K562 (cell line): ENCODE measurements around the gene RGL2. TPM values are rescaled to one million over a fixed set of nuclear protein-coding genes. Genes with fewer than 3 reads are reported as not detected.

Experiments
- ATAC-seq: fragments of 200-7000 bp; cut with Tn5 transposase; 3 replicates; pipeline ENCODE4 v1.9.1; 2020; ENCODE audit warnings: moderate library complexity
- BruUV-seq: library from RNA; stranded (reverse); fragments of 400-500 nt; replicated peaks from 2 replicates; lab custom pipeline; 2021; lab: Mats Ljungman, UMichigan
- CTCF ChIA-PET: fragments of 300-600 bp; formaldehyde crosslinking; extraction: SDS; loops from one replicate; lab custom pipeline; 2021; ENCODE audit warnings: low intra/inter-chr PET ratio; lab: Yijun Ruan, JAX
- POLR2A ChIA-PET: fragments of 300-600, 350-650 bp; sonication (Branson Sonifier 250); formaldehyde crosslinking; extraction: SDS; loops from one replicate; lab custom pipeline; 2021; ENCODE audit warnings: antibody characterized with exemption, inconsistent platforms; lab: Yijun Ruan, JAX
- DNase-seq, 4 experiments: peaks; one replicate each; pipeline versions ENCODE4 v3.0.0 to v3.0.0-alpha.2; 2011 to 2018; ENCODE audit warnings: low spot score in 3 of 4, mixed read lengths in 3 of 4; ENCODE audit errors: extremely low read depth in 1 of 4
- FAIRE-seq: peaks from 2 replicates; lab custom pipeline; 2011; peaks lifted over from hg19 to GRCh38; lab: Jason Lieb, UNC
- H2AFZ ChIP-seq: 2 replicates; pipeline ENCODE4 v1.6.0; 2011; ENCODE audit warnings: low read depth, low read length, control low read depth, inconsistent platforms
- H3K27ac ChIP-seq: fragments of 200-600 bp; 3 replicates; pipeline ENCODE4 v1.8.0; 2011; ENCODE audit warnings: low read depth, mild to moderate bottlenecking, control low read depth, inconsistent platforms, low read length, moderate library complexity, mixed read lengths; ENCODE audit errors: extremely low read depth
- H3K27me3 ChIP-seq, 2 experiments: fragments of 300-600 bp in 1 of 2; 2 replicates in 1 of 2; 3 replicates in 1 of 2; pipeline versions ENCODE4 v1.6.0 to v1.8.0; 2011; ENCODE audit warnings: inconsistent platforms in 2 of 2, low read length in 2 of 2, mild to moderate bottlenecking in 1 of 2, mixed read lengths in 1 of 2, moderate library complexity in 1 of 2; ENCODE audit not compliant: control insufficient read depth in 2 of 2, insufficient read depth in 2 of 2
- H3K36me3 ChIP-seq: fragments of 300-600 bp; 3 replicates; pipeline ENCODE4 v1.8.0; 2011; ENCODE audit warnings: mild to moderate bottlenecking, low read length, inconsistent platforms; ENCODE audit not compliant: control insufficient read depth, insufficient read depth
- H3K4me1 ChIP-seq, 2 experiments: fragments of 200-600 bp in 1 of 2; replicated peaks in 1 of 2; 2 replicates in 1 of 2; 3 replicates in 1 of 2; pipeline versions ENCODE4 v1.5.1 to v1.8.0; 2011; ENCODE audit warnings: inconsistent platforms in 2 of 2, low read length in 2 of 2, mild to moderate bottlenecking in 1 of 2, mixed read lengths in 1 of 2, moderate library complexity in 1 of 2; ENCODE audit not compliant: control insufficient read depth in 2 of 2, insufficient read depth in 2 of 2
- H3K4me2 ChIP-seq: 2 replicates; pipeline ENCODE4 v1.6.1; 2011; ENCODE audit warnings: low read length, control low read depth, inconsistent platforms, mixed read lengths; ENCODE audit not compliant: insufficient read depth
- H3K4me3 ChIP-seq: fragments of 200-600 bp; sonication (generic), shearing (Covaris generic); 2 replicates; pipeline ENCODE4 v1.5.1; 2016; ENCODE audit warnings: control low read depth, inconsistent platforms
- H3K79me2 ChIP-seq: fragments of 200-600 bp; 3 replicates; pipeline ENCODE4 v1.8.0; 2011; ENCODE audit warnings: low read length, inconsistent platforms; ENCODE audit not compliant: control insufficient read depth, insufficient read depth
- H3K9ac ChIP-seq, 2 experiments: 2 replicates each; pipeline versions ENCODE4 v1.6.0 to v1.6.1; 2011; ENCODE audit warnings: low read depth in 2 of 2, low read length in 2 of 2, control low read depth in 1 of 2, inconsistent platforms in 1 of 2, mild to moderate bottlenecking in 1 of 2, mixed read lengths in 1 of 2; ENCODE audit not compliant: insufficient read depth in 1 of 2
- H3K9me1 ChIP-seq: one replicate; pipeline ENCODE4 v1.6.0; 2011; ENCODE audit warnings: inconsistent platforms, mild to moderate bottlenecking, low read length, moderate library complexity; ENCODE audit not compliant: control insufficient read depth, insufficient read depth
- H3K9me3 ChIP-seq: replicated peaks from 2 replicates; pipeline ENCODE4 v1.5.1; 2011; ENCODE audit warnings: low read depth, low read length, inconsistent platforms; ENCODE audit not compliant: control insufficient read depth, insufficient read depth
- H4K20me1 ChIP-seq: replicated peaks from 2 replicates; pipeline ENCODE4 v1.6.1; 2011; ENCODE audit warnings: low read length, inconsistent platforms, mixed read lengths; ENCODE audit not compliant: control insufficient read depth, insufficient read depth
- BCOR ChIP-seq: fragments of 450-650 bp; IDR thresholded peaks from 2 replicates; pipeline ENCODE4 v1.6.1; 2016
- BRCA1 ChIP-seq, 2 experiments: fragments of 450-650 bp in 1 of 2; sonication (generic) in 1 of 2; formaldehyde crosslinking in 1 of 2; IDR thresholded peaks; 2 replicates each; pipeline versions ENCODE4 v1.5.0 to v1.6.1; 2017 to 2020; ENCODE audit warnings: mild to moderate bottlenecking in 1 of 2, missing genetic modification reagents in 1 of 2
- GABPB2 ChIP-seq: fragments of 250-450 bp; sonication (Bioruptor Pico); conservative IDR thresholded peaks from 2 replicates; pipeline ENCODE4 v1.5.1; 2021; ENCODE audit warnings: mild to moderate bottlenecking
- SP1 ChIP-seq: sonication (generic); formaldehyde crosslinking; IDR thresholded peaks from 2 replicates; pipeline ENCODE4 v1.8.1; 2022; ENCODE audit warnings: mild to moderate bottlenecking, missing genetic modification reagents
- ZBTB7A ChIP-seq: IDR thresholded peaks from 2 replicates; pipeline ENCODE4 v1.6.1; 2011; ENCODE audit warnings: low read depth, mild to moderate bottlenecking, low read length, moderate library complexity, borderline replicate concordance; ENCODE audit not compliant: control insufficient read depth
- ZFX ChIP-seq: sonication (generic); formaldehyde crosslinking; IDR thresholded peaks from 2 replicates; pipeline ENCODE4 v1.8.0; 2022; ENCODE audit warnings: mild to moderate bottlenecking, missing genetic modification reagents, moderate library complexity
- ZNF780A ChIP-seq: fragments of 250-450 bp; sonication (Bioruptor Pico); IDR thresholded peaks from 2 replicates; pipeline ENCODE4 v1.5.0; 2021; ENCODE audit warnings: mild to moderate bottlenecking
- WGBS: fragments of 100-300 bp; shearing (Covaris generic); methylation state at CpG from one replicate; pipeline ENCODE4 v1.1.6; 2016; ENCODE audit warnings: low coverage, mixed read lengths; ENCODE audit not compliant: insufficient coverage; ENCODE audit errors: missing lambda C conversion rate; 5-methylcytosine and 5-hydroxymethylcytosine counted together
- in situ Hi-C: fragments of 300-500 bp; cut with MboI; formaldehyde crosslinking; loops from 4 replicates; pipeline ENCODE4 v1.15.0; 2018; ENCODE audit warnings: inconsistent platforms, mixed read lengths
- intact Hi-C: fragments of 100-400 bp; cut with micrococcal nuclease; formaldehyde crosslinking; loops from 2 replicates; pipeline ENCODE4 v1.14.2; 2022
- polyA plus RNA-seq, 8 experiments: library from polyadenylated mRNA; depleted of rRNA in 4 of 8; stranded (reverse) in 5 of 8; unstranded in 3 of 8; fragments of >200 nt; fragmentation: Nextera tagmentation in 2 of 8; fragmentation: Illumina TruSeq in 1 of 8; extraction: Ambion mirVana in 2 of 8; extraction: Trizol in 1 of 8; gene quantifications; 2 replicates each; pipeline versions ENCODE4 v1.2.1 to v1.2.3, GENCODE V29; 2011 to 2014; ENCODE audit warnings: inconsistent platforms in 1 of 8, missing spikeins in 1 of 8
- total RNA-seq, 7 experiments: library from RNA; depleted of rRNA in 6 of 7; stranded (reverse); fragments of >200 nt in 6 of 7; fragmentation: Illumina TruSeq in 2 of 7; extraction: Trizol in 2 of 7; gene quantifications; 2 replicates each; pipeline versions ENCODE4 v1.2.1 to v1.2.3, GENCODE V29; 2011 to 2021; ENCODE audit warnings: low replicate concordance in 1 of 7
- TF ChIP-seq, protein P1 (sequence below): fragments of 450-650 bp; IDR thresholded peaks from 2 replicates; pipeline ENCODE4 v1.6.1; 2018; ENCODE audit not compliant: partially characterized antibody
- TF ChIP-seq, protein P2 (sequence below): fragments of 250-450 bp; sonication (Bioruptor Pico); IDR thresholded peaks from 2 replicates; pipeline ENCODE4 v1.9.0; 2021; ENCODE audit warnings: mild to moderate bottlenecking, inconsistent platforms

The RGL2 gene
- total and polyA plus RNA-seq, 9 of the 15 experiments (the other 6 are each of a cell fraction or from before 2014, with no cell fraction given): 1.8 to 57.1 (median 19.5) TPM

DNA sequence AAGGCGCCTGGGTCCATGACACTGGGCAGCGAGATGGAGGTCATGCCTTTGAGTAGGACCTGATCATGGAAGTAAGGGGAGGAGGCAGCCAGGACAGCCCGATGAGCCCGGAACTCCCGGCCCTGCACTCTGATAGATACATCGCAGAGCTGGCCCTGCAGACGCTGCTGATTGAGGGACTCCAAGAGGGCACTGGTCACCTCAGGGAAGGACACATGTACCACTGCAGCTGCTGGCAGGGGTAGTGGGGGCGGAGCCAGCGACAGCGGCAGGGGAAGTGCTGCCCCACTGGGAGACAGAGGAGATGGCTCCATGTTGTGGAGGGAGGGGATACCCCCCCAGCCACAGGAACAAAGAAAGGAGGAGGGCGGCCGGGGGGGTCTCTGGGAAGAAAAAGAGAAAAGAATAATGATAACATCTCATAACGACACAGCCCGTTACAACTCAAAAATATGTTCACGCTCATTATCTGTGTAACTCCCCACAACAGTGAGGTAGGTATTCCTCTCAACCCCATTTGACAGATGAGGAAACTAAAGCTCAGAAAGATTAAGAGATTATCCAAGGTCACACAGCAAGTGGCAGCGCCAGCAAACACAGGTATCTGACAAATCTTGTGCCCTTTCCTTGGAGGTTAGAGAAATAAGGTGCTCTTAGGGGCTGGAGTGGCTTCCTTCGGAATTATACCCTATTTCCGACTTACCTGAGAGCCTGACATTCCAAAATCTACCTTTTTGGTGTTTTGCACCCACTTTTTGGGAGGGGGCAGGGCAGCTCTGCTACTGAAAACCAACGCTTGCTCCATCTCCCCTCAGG, 18.1 kb upstream of the RGL2 start (continued):
- TF ChIP-seq ZNF780A (CRISPR knock-in tag) (no peak), BCOR (peak; percentile 88)
- TF ChIP-seq, protein P1, sequence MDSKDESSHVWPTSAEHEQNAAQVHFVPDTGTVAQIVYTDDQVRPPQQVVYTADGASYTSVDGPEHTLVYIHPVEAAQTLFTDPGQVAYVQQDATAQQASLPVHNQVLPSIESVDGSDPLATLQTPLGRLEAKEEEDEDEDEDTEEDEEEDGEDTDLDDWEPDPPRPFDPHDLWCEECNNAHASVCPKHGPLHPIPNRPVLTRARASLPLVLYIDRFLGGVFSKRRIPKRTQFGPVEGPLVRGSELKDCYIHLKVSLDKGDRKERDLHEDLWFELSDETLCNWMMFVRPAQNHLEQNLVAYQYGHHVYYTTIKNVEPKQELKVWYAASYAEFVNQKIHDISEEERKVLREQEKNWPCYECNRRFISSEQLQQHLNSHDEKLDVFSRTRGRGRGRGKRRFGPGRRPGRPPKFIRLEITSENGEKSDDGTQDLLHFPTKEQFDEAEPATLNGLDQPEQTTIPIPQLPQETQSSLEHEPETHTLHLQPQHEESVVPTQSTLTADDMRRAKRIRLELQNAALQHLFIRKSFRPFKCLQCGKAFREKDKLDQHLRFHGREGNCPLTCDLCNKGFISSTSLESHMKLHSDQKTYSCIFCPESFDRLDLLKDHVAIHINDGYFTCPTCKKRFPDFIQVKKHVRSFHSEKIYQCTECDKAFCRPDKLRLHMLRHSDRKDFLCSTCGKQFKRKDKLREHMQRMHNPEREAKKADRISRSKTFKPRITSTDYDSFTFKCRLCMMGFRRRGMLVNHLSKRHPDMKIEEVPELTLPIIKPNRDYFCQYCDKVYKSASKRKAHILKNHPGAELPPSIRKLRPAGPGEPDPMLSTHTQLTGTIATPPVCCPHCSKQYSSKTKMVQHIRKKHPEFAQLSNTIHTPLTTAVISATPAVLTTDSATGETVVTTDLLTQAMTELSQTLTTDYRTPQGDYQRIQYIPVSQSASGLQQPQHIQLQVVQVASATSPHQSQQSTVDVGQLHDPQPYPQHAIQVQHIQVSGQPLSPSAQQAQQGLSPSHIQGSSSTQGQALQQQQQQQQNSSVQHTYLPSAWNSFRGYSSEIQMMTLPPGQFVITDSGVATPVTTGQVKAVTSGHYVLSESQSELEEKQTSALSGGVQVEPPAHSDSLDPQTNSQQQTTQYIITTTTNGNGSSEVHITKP: peak; percentile 25

DNA sequence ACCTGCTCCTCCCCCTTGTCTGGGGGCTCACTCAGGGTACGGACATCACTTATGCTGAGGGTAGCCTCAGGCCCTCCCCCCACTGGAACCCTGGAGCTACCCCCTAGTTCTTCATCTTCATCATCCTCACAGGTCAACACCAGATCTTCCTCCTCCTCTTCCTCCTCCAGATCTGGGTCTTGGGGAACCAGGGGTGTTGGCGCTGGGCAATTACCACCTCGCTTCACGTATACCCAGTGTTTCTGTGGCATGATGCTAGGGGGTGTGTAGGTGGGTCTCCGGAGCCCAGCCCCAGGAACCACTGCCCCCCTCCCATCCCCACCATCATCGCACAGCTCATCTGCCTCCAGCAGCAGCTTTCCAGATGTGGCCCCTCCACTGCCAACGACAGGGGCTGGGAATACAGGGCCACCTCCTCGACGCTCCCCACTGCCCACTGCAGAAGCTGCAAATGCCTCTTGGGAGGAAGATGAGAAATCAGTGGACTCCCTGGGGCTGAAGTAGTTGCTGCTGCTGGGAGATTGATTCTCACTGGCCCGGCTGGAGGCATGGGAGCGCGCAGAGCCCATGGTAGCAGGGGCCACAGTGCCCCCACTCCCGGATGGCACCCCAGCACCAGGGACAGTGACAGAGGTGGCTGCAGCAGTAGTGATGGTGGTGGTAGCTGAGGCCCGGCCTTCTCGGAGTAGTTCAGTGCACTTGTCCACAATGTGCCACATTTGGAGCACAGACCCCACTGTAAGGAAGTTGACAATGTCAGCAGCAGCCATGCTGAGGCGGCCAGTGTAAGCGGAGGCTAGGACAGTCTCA, 17.3 kb upstream of the RGL2 start:
- CTCF ChIA-PET: no interaction called here
- Histone ChIP-seq H3K36me3 (peaks cover 43% of the 10 kb centered on the region), H3K27me3 (no peaks in the 10 kb centered on the region), H3K4me1 (peaks cover 53 to 72% of the 10 kb centered on the region in 2 experiments), H3K9me1 (peaks cover 3% of the 10 kb centered on the region), H3K9ac (peak overlapping the region in 1 of 2 experiments; percentile 38; a peak in 2 of 4 replicates), H4K20me1 (peaks cover 10% of the 10 kb centered on the region; the same call in 1 of the 2 replicates), H3K79me2 (peaks cover 63% of the 10 kb centered on the region), H3K27ac (no peak overlapping the region), H3K4me3 (no peak overlapping the region), H2AFZ (no peak overlapping the region), H3K4me2 (no peak overlapping the region; the same call in 1 of the 2 replicates), H3K9me3 (no peaks in the 10 kb centered on the region)
- in situ Hi-C loops (no loop called here), intact Hi-C loops (no loop called here)
- FAIRE-seq: no peak
- ATAC-seq: no peak
- WGBS: 93% methylated on average over 17 of the region's 17 CpGs
- no TSS peak for BruUV-seq
- no peak for DNase-seq
- POLR2A ChIA-PET: interaction anchor here (0.7 to 2.3 kb wide), 3 partner anchors 9 to 1365 kb away, joined by 3 to 8 read pairs (median 6); partner anchors contain the start of gene B3GALT4
- TF ChIP-seq, protein P2, sequence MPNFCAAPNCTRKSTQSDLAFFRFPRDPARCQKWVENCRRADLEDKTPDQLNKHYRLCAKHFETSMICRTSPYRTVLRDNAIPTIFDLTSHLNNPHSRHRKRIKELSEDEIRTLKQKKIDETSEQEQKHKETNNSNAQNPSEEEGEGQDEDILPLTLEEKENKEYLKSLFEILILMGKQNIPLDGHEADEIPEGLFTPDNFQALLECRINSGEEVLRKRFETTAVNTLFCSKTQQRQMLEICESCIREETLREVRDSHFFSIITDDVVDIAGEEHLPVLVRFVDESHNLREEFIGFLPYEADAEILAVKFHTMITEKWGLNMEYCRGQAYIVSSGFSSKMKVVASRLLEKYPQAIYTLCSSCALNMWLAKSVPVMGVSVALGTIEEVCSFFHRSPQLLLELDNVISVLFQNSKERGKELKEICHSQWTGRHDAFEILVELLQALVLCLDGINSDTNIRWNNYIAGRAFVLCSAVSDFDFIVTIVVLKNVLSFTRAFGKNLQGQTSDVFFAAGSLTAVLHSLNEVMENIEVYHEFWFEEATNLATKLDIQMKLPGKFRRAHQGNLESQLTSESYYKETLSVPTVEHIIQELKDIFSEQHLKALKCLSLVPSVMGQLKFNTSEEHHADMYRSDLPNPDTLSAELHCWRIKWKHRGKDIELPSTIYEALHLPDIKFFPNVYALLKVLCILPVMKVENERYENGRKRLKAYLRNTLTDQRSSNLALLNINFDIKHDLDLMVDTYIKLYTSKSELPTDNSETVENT (CRISPR knock-in tag): no peak
- TF ChIP-seq ZFX (CRISPR knock-in tag): peak; percentile 20; the same call in 1 of the 2 replicates
- no peak for TF ChIP-seq BRCA1 (IDR thresholded peaks at IDR 0.05)
- TF ChIP-seq BRCA1 (CRISPR knock-in tag; IDR thresholded peaks at IDR 0.05): 0 out of 2 replicates have a peak, but pooled peaks have one; percentile 52
- TF ChIP-seq SP1 (CRISPR knock-in tag): 0 out of 2 replicates have a peak, but pooled peaks have one; percentile 9
- TF ChIP-seq GABPB2: no peak
- TF ChIP-seq ZBTB7A: no peak
